ENCODE results near the gene CTPS1.

DNA sequence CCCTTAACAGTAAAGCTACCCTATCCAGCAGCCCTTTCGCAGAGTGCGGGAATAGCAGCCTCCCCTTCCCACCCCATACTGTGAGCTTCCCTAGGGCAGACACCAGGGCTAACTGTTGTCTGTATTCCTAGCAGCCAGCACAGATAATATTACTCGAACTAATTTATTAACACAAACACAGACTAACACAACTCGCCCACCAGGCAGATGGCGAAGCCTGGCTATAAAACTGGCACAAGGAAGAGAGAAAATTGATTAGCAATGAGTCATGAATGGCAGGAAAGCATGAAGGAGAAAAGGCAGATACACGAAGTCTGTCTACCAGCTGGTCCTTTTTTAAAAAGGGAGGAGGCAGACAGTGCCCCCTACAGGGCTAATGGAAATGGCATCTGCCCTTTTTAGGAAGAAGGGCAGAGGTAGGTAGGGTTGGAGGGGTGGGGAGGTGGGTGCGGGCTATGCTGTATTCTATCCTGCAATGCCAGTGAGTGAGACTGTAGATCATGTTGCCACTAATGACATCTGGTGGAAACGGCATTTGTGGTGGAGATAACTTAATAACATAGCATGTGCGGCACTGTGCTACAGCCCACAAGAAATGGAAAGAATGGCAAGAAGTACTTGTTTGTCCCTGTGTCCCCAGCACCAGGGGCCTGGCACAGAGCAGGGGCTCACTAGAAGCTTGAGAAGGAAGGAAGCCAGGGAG is 30.6 kb upstream of the CTPS1 start:
- no peak for TF ChIP-seq ZNF565 (CRISPR knock-in tag; conservative IDR thresholded peaks at IDR 0.05; ENCODE audit: low read depth)
- TF ChIP-seq, protein P1, sequence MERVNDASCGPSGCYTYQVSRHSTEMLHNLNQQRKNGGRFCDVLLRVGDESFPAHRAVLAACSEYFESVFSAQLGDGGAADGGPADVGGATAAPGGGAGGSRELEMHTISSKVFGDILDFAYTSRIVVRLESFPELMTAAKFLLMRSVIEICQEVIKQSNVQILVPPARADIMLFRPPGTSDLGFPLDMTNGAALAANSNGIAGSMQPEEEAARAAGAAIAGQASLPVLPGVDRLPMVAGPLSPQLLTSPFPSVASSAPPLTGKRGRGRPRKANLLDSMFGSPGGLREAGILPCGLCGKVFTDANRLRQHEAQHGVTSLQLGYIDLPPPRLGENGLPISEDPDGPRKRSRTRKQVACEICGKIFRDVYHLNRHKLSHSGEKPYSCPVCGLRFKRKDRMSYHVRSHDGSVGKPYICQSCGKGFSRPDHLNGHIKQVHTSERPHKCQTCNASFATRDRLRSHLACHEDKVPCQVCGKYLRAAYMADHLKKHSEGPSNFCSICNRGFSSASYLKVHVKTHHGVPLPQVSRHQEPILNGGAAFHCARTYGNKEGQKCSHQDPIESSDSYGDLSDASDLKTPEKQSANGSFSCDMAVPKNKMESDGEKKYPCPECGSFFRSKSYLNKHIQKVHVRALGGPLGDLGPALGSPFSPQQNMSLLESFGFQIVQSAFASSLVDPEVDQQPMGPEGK (CRISPR knock-in tag; IDR thresholded peaks at IDR 0.05; ENCODE audit: borderline replicate concordance), result no peak

All from SK-N-SH treated with all-trans-retinoic acid at 6 μM for 48 hours (cell line).